Ishikawa (cell line): ENCODE measurements around the gene MARCHF10.

Experiments
- CEBPB ChIP-seq: IDR thresholded peaks from 2 replicates; pipeline ENCODE4 v1.6.1; 2012
- CREB1 ChIP-seq: IDR thresholded peaks from 2 replicates; pipeline ENCODE4 v1.6.1; 2012; ENCODE audit warnings: low read depth
- EGR1 ChIP-seq: IDR thresholded peaks from 2 replicates; pipeline ENCODE4 v1.6.1; 2012
- EP300 ChIP-seq: IDR thresholded peaks from 2 replicates; pipeline ENCODE4 v1.6.1; 2012; ENCODE audit warnings: borderline replicate concordance
- FOXM1 ChIP-seq: IDR thresholded peaks from 2 replicates; pipeline ENCODE4 v1.6.1; 2012; ENCODE audit warnings: low read depth, borderline replicate concordance
- MAX ChIP-seq: IDR thresholded peaks from 2 replicates; pipeline ENCODE4 v1.6.1; 2012
- NFIC ChIP-seq: IDR thresholded peaks from 2 replicates; pipeline ENCODE4 v1.6.1; 2012
- RAD21 ChIP-seq: IDR thresholded peaks from 2 replicates; pipeline ENCODE4 v1.6.1; 2012; ENCODE audit warnings: low read depth
- TAF1 ChIP-seq: IDR thresholded peaks from 2 replicates; pipeline ENCODE4 v1.6.1; 2012; ENCODE audit warnings: low read depth, mild to moderate bottlenecking
- TCF12 ChIP-seq: IDR thresholded peaks from 2 replicates; pipeline ENCODE4 v1.6.1; 2012; ENCODE audit warnings: low read depth
- TEAD4 ChIP-seq: IDR thresholded peaks from 2 replicates; pipeline ENCODE4 v1.6.1; 2012
- YY1 ChIP-seq: IDR thresholded peaks from 2 replicates; pipeline ENCODE4 v1.6.1; 2012; ENCODE audit warnings: low read depth
- ZBTB7A ChIP-seq: IDR thresholded peaks from 2 replicates; pipeline ENCODE4 v1.6.1; 2012; ENCODE audit warnings: low read depth
- TF ChIP-seq, protein P1 (sequence below): IDR thresholded peaks from 2 replicates; pipeline ENCODE4 v1.6.1; 2012
- TF ChIP-seq, protein P2 (sequence below): IDR thresholded peaks from 2 replicates; pipeline ENCODE4 v1.6.1; 2012; ENCODE audit warnings: low read depth, mild to moderate bottlenecking

Gene MARCHF10

DNA sequence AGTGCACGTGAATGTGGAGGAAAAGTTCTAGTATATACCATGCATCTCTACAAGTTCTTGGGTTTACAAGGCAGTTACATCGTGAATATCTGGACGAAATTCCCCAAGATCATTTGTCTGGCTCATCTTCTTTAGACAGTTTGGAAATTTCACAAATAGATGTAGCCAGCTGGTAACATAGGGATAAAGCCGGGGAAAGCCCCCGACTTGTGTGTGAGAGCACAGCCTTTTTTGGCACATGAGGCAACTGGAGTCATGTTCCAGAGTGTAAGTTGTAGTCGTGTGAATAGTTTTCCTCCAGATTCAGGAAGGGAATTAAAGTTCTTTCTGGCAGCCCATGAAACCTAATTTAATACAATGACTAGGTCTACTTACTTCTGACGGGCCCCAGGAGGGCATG lies 62.3 kb downstream of the MARCHF10 start:
- no peak for TF ChIP-seq EGR1
- no peak for TF ChIP-seq FOXM1
- no peak for TF ChIP-seq TCF12

GRCh38 chr17:62744259-62744658 lies 63.9 kb downstream of the MARCHF10 start:
- TF ChIP-seq, protein P1, sequence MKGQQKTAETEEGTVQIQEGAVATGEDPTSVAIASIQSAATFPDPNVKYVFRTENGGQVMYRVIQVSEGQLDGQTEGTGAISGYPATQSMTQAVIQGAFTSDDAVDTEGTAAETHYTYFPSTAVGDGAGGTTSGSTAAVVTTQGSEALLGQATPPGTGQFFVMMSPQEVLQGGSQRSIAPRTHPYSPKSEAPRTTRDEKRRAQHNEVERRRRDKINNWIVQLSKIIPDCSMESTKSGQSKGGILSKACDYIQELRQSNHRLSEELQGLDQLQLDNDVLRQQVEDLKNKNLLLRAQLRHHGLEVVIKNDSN = no peak
- no peak for TF ChIP-seq TAF1
- no peak for TF ChIP-seq FOXM1
- no peak for TF ChIP-seq EGR1
- no peak for TF ChIP-seq MAX

- TF ChIP-seq, protein P1 = no peak
- TF ChIP-seq TCF12 (no peak), CREB1 (no peak), CEBPB (no peak), RAD21 (no peak), YY1 (no peak), TAF1 (no peak), ZBTB7A (no peak), TEAD4 (no peak), MAX (no peak), NFIC (no peak), EP300 (no peak), FOXM1 (no peak), EGR1 (no peak)
- TF ChIP-seq, protein P2, sequence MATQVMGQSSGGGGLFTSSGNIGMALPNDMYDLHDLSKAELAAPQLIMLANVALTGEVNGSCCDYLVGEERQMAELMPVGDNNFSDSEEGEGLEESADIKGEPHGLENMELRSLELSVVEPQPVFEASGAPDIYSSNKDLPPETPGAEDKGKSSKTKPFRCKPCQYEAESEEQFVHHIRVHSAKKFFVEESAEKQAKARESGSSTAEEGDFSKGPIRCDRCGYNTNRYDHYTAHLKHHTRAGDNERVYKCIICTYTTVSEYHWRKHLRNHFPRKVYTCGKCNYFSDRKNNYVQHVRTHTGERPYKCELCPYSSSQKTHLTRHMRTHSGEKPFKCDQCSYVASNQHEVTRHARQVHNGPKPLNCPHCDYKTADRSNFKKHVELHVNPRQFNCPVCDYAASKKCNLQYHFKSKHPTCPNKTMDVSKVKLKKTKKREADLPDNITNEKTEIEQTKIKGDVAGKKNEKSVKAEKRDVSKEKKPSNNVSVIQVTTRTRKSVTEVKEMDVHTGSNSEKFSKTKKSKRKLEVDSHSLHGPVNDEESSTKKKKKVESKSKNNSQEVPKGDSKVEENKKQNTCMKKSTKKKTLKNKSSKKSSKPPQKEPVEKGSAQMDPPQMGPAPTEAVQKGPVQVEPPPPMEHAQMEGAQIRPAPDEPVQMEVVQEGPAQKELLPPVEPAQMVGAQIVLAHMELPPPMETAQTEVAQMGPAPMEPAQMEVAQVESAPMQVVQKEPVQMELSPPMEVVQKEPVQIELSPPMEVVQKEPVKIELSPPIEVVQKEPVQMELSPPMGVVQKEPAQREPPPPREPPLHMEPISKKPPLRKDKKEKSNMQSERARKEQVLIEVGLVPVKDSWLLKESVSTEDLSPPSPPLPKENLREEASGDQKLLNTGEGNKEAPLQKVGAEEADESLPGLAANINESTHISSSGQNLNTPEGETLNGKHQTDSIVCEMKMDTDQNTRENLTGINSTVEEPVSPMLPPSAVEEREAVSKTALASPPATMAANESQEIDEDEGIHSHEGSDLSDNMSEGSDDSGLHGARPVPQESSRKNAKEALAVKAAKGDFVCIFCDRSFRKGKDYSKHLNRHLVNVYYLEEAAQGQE = no peak
These were observed 66.8 kb downstream of the MARCHF10 start for GRCh38 chr17:62741290-62741689.

GRCh38 chr17:62739645-62740388 lies 68.3 kb downstream of the MARCHF10 start:
- TF ChIP-seq YY1 (no peak), MAX (no peak), NFIC (no peak), TEAD4 (no peak), CEBPB (no peak), EGR1 (no peak), FOXM1 (no peak), RAD21 (no peak), CREB1 (no peak), EP300 (no peak), TAF1 (no peak)
- TF ChIP-seq, protein P1 = no peak

DNA sequence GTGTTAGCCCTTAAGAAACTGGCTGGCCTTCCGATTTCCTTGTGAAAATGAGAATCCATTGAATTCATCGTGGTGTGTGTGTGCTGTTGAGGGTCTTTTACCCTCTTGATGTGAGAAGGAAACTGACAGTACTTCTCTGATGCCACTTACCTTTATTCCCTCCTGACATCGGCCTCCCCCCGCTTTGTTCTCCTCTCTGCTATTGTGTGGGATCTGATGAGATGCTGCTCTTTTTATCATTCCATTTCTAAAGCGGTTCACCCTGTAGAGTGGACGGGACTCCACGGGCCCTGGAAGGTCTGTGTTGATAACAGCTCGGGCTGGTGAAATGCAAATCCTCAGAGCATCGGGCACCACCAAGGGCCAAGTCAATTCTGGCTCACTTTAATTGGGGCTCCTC lies 69.8 kb downstream of the MARCHF10 start:
- TF ChIP-seq FOXM1 (no peak), EP300 (no peak), CREB1 (no peak), TAF1 (no peak), NFIC (no peak), ZBTB7A (no peak), EGR1 (no peak), TCF12 (no peak), MAX (no peak), YY1 (no peak), CEBPB (no peak), TEAD4 (no peak), RAD21 (no peak)
- TF ChIP-seq, protein P2 = no peak
- TF ChIP-seq, protein P1 = no peak
